UCSD-AML1 (cell line): ENCODE results near the gene P2RX7.

Source experiments
- DNase-seq: peaks from one replicate; lab custom pipeline; 2025; ENCODE audit not compliant: unreplicated experiment; lab: John Stamatoyannopoulos, UW

The P2RX7 gene

GRCh38 chr12:121110211-121110940 is 22.3 kb upstream of the P2RX7 start:
- peak; percentile 42 for DNase-seq

DNA sequence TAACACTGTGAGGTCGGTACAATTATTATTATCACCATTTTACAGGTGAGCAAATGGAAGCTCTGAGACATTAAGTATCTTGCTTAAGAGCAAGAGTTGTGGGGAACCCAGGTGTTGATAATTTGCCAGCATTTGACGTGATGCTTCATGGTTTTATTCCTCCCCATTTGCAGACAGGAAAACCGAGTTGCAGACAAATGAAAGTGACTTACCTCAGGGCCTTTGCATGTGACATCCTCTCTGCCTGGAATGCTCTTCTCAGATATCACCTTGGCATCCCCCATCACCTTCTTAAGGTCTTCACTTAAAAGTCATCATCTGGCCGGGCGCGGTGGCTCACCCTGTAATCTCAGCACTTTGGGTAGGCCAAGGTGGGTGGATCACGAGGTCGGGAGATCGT is 21.0 kb upstream of the P2RX7 start:
- no peak for DNase-seq

DNA sequence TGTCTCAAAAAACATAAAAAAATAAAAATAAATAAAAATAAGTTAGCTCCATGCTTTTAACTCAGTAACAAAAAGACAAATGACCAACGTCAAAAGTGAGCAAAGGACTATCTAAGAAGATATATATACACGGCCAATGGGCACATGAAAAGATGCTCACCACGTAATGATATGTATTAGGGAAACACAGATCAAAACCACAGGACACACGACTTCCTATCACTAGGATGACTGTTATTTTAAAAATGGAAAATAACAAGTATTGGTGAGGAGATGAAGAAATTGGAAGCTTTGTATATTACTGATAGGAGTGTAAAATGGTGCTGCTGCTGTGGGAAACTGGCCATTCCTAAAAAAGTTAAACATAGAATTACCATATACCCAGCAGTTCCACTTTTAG is 20.2 kb upstream of the P2RX7 start:
- DNase-seq, result no peak

GRCh38 chr12:121113057-121113456 is 19.6 kb upstream of the P2RX7 start:
- DNase-seq, result no peak

GRCh38 chr12:121114019-121114639 is 18.5 kb upstream of the P2RX7 start:
- DNase-seq, result no peak

GRCh38 chr12:121114806-121115205 is 17.9 kb upstream of the P2RX7 start:
- DNase-seq, result no peak

DNA sequence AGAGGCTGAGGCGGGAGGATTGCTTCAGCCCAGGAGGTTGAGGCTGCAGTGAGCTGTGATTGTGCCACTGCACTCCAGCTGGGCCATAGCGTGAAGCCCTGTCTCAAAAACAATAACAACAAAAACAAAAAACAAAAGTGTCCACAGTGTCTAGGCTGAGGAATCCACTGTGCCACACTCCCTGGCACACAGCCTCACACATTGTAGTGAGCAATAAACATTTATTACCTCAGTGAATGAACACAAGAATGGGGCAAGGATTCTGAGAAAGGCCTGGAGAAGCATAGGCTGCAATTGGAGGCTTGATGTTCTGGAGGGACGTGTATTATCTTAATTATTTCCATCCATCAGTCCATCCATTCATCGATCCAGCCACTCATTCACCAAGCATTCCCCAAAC is 17.1 kb upstream of the P2RX7 start:
- no peak for DNase-seq

- DNase-seq, result no peak
Observed at GRCh38 chr12:121116318-121117225, 16.1 kb upstream of the P2RX7 start.

DNA sequence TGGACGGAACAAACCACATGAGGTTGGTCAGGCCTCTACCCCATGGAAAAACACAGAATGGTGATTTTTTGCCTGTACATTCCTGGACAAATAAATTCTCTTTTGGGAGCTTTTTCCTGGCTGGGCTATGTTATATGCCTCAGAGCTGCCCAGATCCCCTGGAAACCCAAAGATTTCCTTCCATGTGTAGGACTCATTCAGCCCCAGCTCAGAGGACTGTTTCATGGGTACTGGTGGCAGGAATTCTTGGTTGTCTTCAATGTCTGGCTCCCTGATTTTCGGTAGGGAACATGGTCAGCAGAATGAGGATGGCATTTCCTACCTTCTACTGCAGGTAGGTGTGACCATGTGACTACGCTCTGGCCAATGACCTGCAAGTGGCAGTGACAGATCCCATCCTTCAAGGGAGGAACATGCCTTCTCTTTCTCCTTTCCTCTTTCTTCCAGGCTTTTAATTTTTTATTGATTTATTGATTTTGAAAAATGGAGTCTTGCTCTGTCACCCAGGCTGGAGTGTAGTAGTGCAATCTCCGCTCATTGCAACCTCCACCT is 15.4 kb upstream of the P2RX7 start:
- DNase-seq, result no peak

- DNase-seq, result no peak
Observed at GRCh38 chr12:121120323-121120722, 12.4 kb upstream of the P2RX7 start.

GRCh38 chr12:121120989-121121755 is 11.5 kb upstream of the P2RX7 start:
- no peak for DNase-seq

GRCh38 chr12:121121805-121122204 is 10.9 kb upstream of the P2RX7 start:
- no peak for DNase-seq

- DNase-seq, result no peak
Observed at GRCh38 chr12:121123488-121123887, 9.2 kb upstream of the P2RX7 start.

- no peak for DNase-seq
Observed at GRCh38 chr12:121124402-121125109, 8.1 kb upstream of the P2RX7 start.

- no peak for DNase-seq
Observed at GRCh38 chr12:121127501-121127900, 5.2 kb upstream of the P2RX7 start.

- peak; percentile 88 for DNase-seq
Observed at GRCh38 chr12:121128908-121129810, 3.5 kb upstream of the P2RX7 start.

GRCh38 chr12:121129811-121130147 is 2.9 kb upstream of the P2RX7 start:
- no peak for DNase-seq

DNA sequence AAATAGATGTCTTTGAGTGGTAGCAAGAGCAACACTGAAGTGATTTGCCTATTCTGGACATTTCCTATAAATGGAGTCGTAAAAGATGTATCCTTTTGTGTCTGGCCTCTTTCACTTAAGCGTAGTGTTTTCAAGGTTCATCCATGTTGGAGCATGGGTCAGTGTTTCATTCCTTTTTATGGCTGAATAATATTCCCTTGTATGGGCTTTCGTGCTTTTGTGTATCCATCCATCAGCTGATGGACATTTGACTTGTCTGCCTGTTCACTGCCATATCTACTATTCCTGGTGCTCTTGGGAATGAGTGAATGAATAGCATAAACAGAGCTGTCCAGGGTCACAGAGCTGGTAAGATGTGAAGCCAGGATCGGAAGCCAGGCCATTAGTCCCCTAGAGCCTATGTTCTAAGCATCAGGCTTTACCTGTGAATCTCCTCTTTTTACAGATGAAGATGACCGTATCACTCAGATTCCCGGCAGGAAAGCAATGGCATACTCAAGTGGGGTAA is 1.8 kb upstream of the P2RX7 start:
- DNase-seq, result no peak

GRCh38 chr12:121131941-121132341 is 735 bp upstream of the P2RX7 start:
- DNase-seq, result no peak
